Measurements from ENCODE around the gene CHST8.

- TF ChIP-seq CTCF (IDR thresholded peaks at IDR 0.05) (no peak), EP300 (IDR thresholded peaks at IDR 0.05) (no peak), POLR2A (IDR thresholded peaks at IDR 0.05) (no peak)
Measured at GRCh38 chr19:33802801-33803200, 181.0 kb downstream of the CHST8 start.
